ENCODE data around the gene TUSC2. TPM values are rescaled to one million over a fixed set of nuclear protein-coding genes. Genes with fewer than 3 reads are reported as not detected.
A peak's percentile ranks its signal among the peaks of the same experiment; 100 is the strongest.

TUSC2 gene
- total RNA-seq, 1 experiment from 2014 or later = 33.5 TPM

DNA sequence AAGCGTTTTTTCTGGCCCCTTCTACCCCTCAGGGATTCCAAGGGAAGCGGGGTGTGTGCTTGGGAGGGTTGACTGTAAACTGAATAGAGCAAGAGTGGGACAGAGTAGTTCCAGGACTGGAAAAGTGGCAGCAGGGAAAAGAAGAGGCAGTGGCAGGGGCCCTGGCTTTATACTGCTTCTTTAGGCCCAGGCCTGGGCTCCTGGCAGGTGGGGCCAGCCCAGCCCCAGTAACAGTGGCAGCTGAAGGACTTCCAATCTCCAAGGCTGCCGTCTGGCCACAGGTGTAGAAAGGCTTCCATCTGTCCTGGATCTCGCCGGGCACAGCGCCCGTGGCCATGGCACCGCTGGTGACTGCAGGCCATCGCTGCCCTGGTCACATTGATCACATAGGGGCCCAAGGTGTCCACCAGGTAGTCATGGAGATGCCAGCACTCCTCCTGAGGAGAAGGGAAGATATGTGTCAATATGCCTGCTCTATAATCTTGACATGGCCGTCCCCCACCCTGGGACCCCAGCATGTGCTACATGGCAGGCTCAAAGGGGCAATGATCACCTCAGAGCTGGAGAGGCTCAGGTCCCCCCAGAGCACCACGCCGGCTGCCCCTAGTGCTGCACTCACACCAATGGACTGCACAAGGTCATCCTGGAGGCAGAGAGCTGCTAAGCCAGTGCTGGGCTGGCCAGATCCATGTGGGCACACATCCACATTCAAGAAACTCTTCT lies 34.8 kb downstream of the TUSC2 start:
- Histone ChIP-seq H4K5ac (ENCODE audit: insufficient read length, low read depth, low read length) (no peak overlapping the region), H3K27ac (ENCODE audit: insufficient read length, low read depth, low read length) (no peak overlapping the region), H3K14ac (ENCODE audit: insufficient read depth, low read length) (no peak overlapping the region), H3T11ph (ENCODE audit: low read length) (no peak overlapping the region), H3K79me1 (ENCODE audit: insufficient read depth, low read depth, low read length, poor library complexity, severe bottlenecking) (no peaks in the 10 kb centered on the region), H2AK5ac (ENCODE audit: insufficient read length, low read length) (no peak overlapping the region), H2BK20ac (ENCODE audit: low read depth, low read length, poor library complexity, severe bottlenecking) (no peak overlapping the region), H3K4me2 (ENCODE audit: insufficient read depth, insufficient read length, low read length) (no peak overlapping the region), H2BK5ac (ENCODE audit: insufficient read length, low read length) (no peak overlapping the region), H4K20me1 (ENCODE audit: control insufficient read depth, insufficient read depth, insufficient read length) (no peaks in the 10 kb centered on the region), H3K79me2 (ENCODE audit: insufficient read depth, low read length) (peaks cover 3% of the 10 kb centered on the region; the same call in 1 of the 2 replicates), H2BK12ac (ENCODE audit: insufficient read length, low read depth, low read length) (no peak overlapping the region), H3K9ac (ENCODE audit: extremely low read depth, insufficient read length, low read length) (no peak overlapping the region), H3K23ac (ENCODE audit: insufficient read length, low read depth, low read length) (no peak overlapping the region), H3K4me1 (ENCODE audit: insufficient read depth, low read length) (no peaks in the 10 kb centered on the region), H2BK120ac (ENCODE audit: low read depth, low read length, poor library complexity, severe bottlenecking) (no peak overlapping the region), H3K56ac (ENCODE audit: insufficient read length, low read depth, low read length) (no peak overlapping the region), H2AFZ (ENCODE audit: low read length) (no peak overlapping the region), H3K4ac (ENCODE audit: low read depth, low read length) (no peak overlapping the region), H3K23me2 (ENCODE audit: insufficient read length, low read depth, low read length, poor library complexity, severe bottlenecking) (peaks cover 5% of the 10 kb centered on the region), H3K18ac (ENCODE audit: insufficient read length, low read depth, low read length) (no peak overlapping the region), H4K91ac (ENCODE audit: insufficient read length, low read depth, low read length) (no peak overlapping the region), H3K9me3 (ENCODE audit: control insufficient read depth, low read depth, low read length) (no peaks in the 10 kb centered on the region), H2BK15ac (ENCODE audit: low read depth, low read length) (no peak overlapping the region), H3K27me3 (ENCODE audit: insufficient read depth, low read length) (no peaks in the 10 kb centered on the region), H4K8ac (replicated peaks; ENCODE audit: insufficient read length, low read depth, low read length) (no peak overlapping the region)
- Mint-ChIP-seq H3K27me3 (ENCODE audit: low read depth) (no peaks in the 10 kb centered on the region), H3K27ac (peak overlapping the region; percentile 87 to 99 (median 96); a peak in 5 of 7 replicates), H3K4me3 (peak overlapping the region; percentile 82 to 87; a peak in 2 of 5 replicates), H3K4me1 (peaks cover 14% of the 10 kb centered on the region in 2 experiments), H3K36me3 (ENCODE audit: insufficient read depth in 1 of 3, low read depth in 3 of 3) (peaks cover 23 to 36% (median 28%) of the 10 kb centered on the region in 3 experiments; a peak in 6 of 7 replicates), H3K9me3 (no peaks in the 10 kb centered on the region; a peak in 1 of 5 replicates)
- no CpG with 5 or more reads among the region's 12 CpGs for whole genome bisulfite sequencing (ENCODE audit: extremely low coverage, insufficient read length, low lambda C conversion rate)
- no peak for TF ChIP-seq CTCF (conservative IDR thresholded peaks at IDR 0.05)
- DNase-seq = no peak

All from H9 (cell line).